ENCODE measurements around the gene DNTT. TPM values are rescaled to one million over a fixed set of nuclear protein-coding genes. Genes with fewer than 3 reads are reported as not detected.

The DNTT gene
- total and polyA plus RNA-seq, 7 donors, result 0.01 TPM; not detected in 6

DNA sequence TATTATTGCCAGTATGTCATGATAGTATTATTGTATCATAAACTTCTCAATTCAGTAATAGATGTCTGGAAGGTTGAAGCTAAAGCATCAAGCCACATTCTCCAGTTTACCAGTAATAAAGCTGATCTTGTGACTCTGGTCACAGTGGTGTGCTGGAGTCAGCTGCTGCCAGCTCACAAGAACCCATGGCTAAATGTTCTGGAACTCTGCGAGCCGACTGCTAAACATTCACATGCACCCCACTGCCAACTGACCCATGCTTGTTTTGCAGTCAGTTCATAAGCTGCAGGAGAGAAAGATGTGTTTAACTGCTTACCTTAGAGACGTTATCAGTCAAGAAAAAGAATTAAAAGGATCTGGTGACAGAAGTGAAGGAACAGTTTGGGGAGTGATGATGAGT lies 5.9 kb upstream of the DNTT start:
- no peak for ATAC-seq
- Histone ChIP-seq H3K27me3 (ENCODE audit: insufficient read depth in 3 of 3, low read length in 2 of 3) (peaks cover 0 to 30% (median 2%) of the 10 kb centered on the region in 3 donors), H3K36me3 (ENCODE audit: insufficient read depth in 1 of 2, low read depth in 1 of 2) (no peaks in the 10 kb centered on the region), H3K27ac (no peak overlapping the region), H3K4me1 (no peaks in the 10 kb centered on the region), H3K4me3 (no peak overlapping the region), H3K9me3 (no peaks in the 10 kb centered on the region)
- intact Hi-C loops (cut with DNase I), result loop anchor here in 1 of 2 donors (5.0 kb wide), 1 partner anchor 281 kb away; no protein-coding TSS in a partner anchor
- DNase-seq, result no peak
- TF ChIP-seq, protein P1, sequence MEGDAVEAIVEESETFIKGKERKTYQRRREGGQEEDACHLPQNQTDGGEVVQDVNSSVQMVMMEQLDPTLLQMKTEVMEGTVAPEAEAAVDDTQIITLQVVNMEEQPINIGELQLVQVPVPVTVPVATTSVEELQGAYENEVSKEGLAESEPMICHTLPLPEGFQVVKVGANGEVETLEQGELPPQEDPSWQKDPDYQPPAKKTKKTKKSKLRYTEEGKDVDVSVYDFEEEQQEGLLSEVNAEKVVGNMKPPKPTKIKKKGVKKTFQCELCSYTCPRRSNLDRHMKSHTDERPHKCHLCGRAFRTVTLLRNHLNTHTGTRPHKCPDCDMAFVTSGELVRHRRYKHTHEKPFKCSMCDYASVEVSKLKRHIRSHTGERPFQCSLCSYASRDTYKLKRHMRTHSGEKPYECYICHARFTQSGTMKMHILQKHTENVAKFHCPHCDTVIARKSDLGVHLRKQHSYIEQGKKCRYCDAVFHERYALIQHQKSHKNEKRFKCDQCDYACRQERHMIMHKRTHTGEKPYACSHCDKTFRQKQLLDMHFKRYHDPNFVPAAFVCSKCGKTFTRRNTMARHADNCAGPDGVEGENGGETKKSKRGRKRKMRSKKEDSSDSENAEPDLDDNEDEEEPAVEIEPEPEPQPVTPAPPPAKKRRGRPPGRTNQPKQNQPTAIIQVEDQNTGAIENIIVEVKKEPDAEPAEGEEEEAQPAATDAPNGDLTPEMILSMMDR (IDR thresholded peaks at IDR 0.05), result no peak
- WGBS, 3 donors, result 26 to 43% (median 38%) methylated on average over 3 of the region's 3 CpGs

DNA sequence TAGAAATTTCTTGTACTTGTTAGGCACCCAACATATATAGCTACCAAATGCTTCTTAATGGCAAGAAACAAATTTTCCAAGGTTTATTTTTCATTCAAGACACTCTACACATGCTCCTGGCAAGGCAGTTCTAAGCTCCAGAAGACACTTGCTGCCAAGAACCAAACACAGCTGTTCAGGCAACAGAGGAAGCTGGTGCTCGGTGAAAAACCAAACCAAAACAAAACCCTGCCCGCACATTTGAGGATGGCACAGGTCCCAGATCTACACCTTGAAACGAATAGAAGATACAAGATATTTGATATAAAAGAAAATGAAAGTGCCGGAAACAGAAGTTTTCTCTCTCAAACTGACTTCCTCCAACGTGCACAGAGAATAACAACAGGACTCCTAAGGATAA lies 4.9 kb upstream of the DNTT start:
- TF ChIP-seq, protein P1 (IDR thresholded peaks at IDR 0.05), result no peak
- no peaks in the 10 kb centered on the region for H3K4me1 ChIP-seq
- intact Hi-C loops (cut with DNase I), result loop anchor here in 1 of 2 donors (5.0 kb wide), 1 partner anchor 282 kb away; no protein-coding TSS in a partner anchor
- no peaks in the 10 kb centered on the region for H3K9me3 ChIP-seq
- no peaks in the 10 kb centered on the region for H3K36me3 ChIP-seq (ENCODE audit: insufficient read depth in 1 of 2, low read depth in 1 of 2)
- H3K27ac ChIP-seq, result no peak overlapping the region
- no peak for ATAC-seq
- 9 to 15% (median 9%) methylated on average over 5 of the region's 5 CpGs for WGBS, 3 donors
- no peak overlapping the region for H3K4me3 ChIP-seq
- no peak for DNase-seq
- peaks cover 0 to 30% (median 4%) of the 10 kb centered on the region in 3 donors for H3K27me3 ChIP-seq (ENCODE audit: insufficient read depth in 3 of 3, low read length in 2 of 3)

DNA sequence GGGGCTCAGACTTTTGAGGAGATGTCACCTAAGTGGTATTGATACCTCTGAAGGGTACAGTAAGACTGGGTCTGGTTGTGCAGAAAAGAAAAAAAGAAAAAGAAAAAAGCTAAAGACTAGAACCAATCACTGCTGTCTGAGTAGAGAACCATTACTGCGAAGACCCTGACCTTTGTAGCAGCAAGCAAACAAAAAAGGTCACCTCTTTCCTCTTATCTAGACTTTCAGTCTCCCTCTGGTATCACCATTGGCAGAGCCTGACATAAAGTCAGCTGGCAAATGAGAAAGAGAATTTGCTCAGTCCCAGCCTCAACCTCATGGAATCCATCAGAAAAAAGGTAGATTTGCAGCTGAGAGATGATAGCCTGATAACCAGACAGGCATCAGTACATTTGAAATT lies 2.6 kb upstream of the DNTT start:
- DNase-seq, result no peak
- Histone ChIP-seq H3K4me3 (no peak overlapping the region), H3K27ac (no peak overlapping the region), H3K9me3 (no peaks in the 10 kb centered on the region), H3K36me3 (ENCODE audit: insufficient read depth in 1 of 2, low read depth in 1 of 2) (no peaks in the 10 kb centered on the region), H3K27me3 (ENCODE audit: insufficient read depth in 3 of 3, low read length in 2 of 3) (peaks cover 0 to 26% (median 4%) of the 10 kb centered on the region in 3 donors), H3K4me1 (no peaks in the 10 kb centered on the region)
- 48 to 55% (median 50%) methylated on average over 1 of the region's 1 CpG for WGBS, 3 donors
- ATAC-seq, result no peak
- intact Hi-C loops (cut with DNase I), result no loop called here
- TF ChIP-seq, protein P1 (IDR thresholded peaks at IDR 0.05), result no peak

DNA sequence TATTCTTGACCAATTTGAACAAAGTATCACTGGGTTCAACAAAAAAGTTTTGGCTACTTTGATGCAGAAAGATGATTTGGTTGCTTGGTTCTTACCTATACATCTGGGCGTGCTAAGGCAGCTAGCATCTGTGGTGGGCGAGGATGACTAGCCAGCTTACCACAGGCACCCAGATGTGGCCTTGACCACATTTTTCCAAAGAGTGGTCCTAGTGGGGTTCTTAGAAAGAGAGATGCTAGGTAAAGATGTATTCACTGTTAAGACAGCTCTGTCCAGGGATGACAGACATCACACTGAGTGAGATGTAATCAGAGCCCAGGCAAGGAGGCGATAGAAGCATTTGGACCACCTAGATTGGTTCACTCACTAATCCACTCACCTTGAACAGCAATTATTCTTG lies 785 bp downstream of the DNTT start:
- no peak for ATAC-seq
- WGBS, 3 donors, result 86 to 92% (median 91%) methylated on average over 3 of the region's 3 CpGs

More for the DNA sequence above, 785 bp downstream of the DNTT start:
- intact Hi-C loops (cut with DNase I), result no loop called here
- Histone ChIP-seq H3K27me3 (ENCODE audit: insufficient read depth in 3 of 3, low read length in 2 of 3) (peaks cover 2 to 12% (median 3%) of the 10 kb centered on the region in 3 donors), H3K9me3 (no peaks in the 10 kb centered on the region), H3K27ac (no peak overlapping the region), H3K4me1 (no peaks in the 10 kb centered on the region), H3K36me3 (ENCODE audit: insufficient read depth in 1 of 2, low read depth in 1 of 2) (no peaks in the 10 kb centered on the region), H3K4me3 (no peak overlapping the region)
- no peak for DNase-seq
- TF ChIP-seq, protein P1 (IDR thresholded peaks at IDR 0.05), result no peak

All from psoas muscle (tissue), 8 donors.